Measurements from ENCODE around the gene SH3BGRL2.

- TF ChIP-seq CTCF (conservative IDR thresholded peaks at IDR 0.05; ENCODE audit: low read length) = no peak
- TF ChIP-seq EZH2phosphoT487 (IDR thresholded peaks at IDR 0.05; ENCODE audit: borderline replicate concordance, low read depth, low read length) = no peak
Observed at GRCh38 chr6:79705456-79705995, 74.4 kb downstream of the SH3BGRL2 start.

Data from OCI-LY7 (cell line).